ENCODE results near the gene PLS3. TPM values are rescaled to one million over a fixed set of nuclear protein-coding genes. Genes with fewer than 3 reads are reported as not detected.

The PLS3 gene
- total and polyA plus RNA-seq, 11 donors: 17.5 to 61.8 (median 36.6) TPM

DNA sequence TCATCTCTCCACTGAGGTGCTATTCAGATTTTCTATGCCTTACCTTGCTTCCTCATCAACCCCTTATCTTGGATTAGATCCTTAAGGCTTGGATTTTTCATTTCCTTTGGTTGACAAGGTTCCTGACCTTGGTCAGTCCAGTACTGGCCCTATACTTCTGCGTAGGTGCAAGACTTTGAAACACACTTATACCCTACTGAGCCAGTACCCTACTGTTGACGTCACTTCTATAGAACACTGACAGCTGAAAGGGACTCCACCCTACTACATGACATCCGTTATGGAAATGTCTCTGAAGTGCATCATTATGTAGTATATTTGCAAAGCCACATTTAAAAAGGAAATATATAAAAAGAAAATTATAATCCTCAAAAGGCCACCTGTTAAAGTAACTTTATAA, 12.0 kb upstream of the PLS3 start:
- H3K27ac ChIP-seq: no peak overlapping the region
- 47 to 69% (median 62%) methylated on average over 3 of the region's 3 CpGs for WGBS, 4 donors
- TF ChIP-seq, protein P1, sequence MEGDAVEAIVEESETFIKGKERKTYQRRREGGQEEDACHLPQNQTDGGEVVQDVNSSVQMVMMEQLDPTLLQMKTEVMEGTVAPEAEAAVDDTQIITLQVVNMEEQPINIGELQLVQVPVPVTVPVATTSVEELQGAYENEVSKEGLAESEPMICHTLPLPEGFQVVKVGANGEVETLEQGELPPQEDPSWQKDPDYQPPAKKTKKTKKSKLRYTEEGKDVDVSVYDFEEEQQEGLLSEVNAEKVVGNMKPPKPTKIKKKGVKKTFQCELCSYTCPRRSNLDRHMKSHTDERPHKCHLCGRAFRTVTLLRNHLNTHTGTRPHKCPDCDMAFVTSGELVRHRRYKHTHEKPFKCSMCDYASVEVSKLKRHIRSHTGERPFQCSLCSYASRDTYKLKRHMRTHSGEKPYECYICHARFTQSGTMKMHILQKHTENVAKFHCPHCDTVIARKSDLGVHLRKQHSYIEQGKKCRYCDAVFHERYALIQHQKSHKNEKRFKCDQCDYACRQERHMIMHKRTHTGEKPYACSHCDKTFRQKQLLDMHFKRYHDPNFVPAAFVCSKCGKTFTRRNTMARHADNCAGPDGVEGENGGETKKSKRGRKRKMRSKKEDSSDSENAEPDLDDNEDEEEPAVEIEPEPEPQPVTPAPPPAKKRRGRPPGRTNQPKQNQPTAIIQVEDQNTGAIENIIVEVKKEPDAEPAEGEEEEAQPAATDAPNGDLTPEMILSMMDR (IDR thresholded peaks at IDR 0.05): no peak
- TF ChIP-seq POLR2A (IDR thresholded peaks at IDR 0.05): no peak
- peaks cover 0 to 18% (median 0%) of the 10 kb centered on the region in 9 donors for H3K27me3 ChIP-seq
- ATAC-seq: peak in 1 of 4 donors; percentile 70
- no peak overlapping the region for H3K4me3 ChIP-seq
- no peak for DNase-seq
- intact Hi-C loops (cut with DNase I): no loop called here
- no peaks in the 10 kb centered on the region for H3K36me3 ChIP-seq
- no peaks in the 10 kb centered on the region for H3K4me1 ChIP-seq
- no peaks in the 10 kb centered on the region for H3K9me3 ChIP-seq

DNA sequence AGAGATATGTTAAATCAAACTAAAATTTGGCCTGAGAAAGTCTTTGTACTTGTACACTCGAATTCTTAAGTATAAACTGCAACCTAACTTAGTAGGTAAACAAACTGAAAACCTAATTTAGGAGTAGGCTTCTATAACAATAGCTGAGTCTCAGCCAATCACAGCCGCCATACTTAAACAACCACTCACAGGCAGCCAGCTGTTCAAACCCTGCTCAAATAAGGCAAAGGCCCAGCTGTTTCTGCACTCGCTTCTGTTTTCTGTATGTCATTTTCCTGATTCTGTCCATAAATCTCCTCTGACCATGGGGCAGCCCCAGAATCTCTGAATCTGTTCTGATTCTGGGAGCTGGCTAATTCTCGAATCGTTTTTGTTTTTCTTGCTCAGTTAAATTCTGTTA, 7.8 kb upstream of the PLS3 start:
- no peaks in the 10 kb centered on the region for H3K36me3 ChIP-seq
- no peak overlapping the region for H3K27ac ChIP-seq
- TF ChIP-seq, protein P1 (IDR thresholded peaks at IDR 0.05): no peak
- no peak for TF ChIP-seq POLR2A (IDR thresholded peaks at IDR 0.05)
- intact Hi-C loops (cut with DNase I): no loop called here
- ATAC-seq (no peak), DNase-seq (no peak)
- 68 to 87% (median 75%) methylated on average over 5 of the region's 5 CpGs for WGBS, 4 donors
- peaks cover 0 to 28% (median 0%) of the 10 kb centered on the region in 9 donors for H3K27me3 ChIP-seq
- no peaks in the 10 kb centered on the region for H3K4me1 ChIP-seq
- no peak overlapping the region for H3K4me3 ChIP-seq
- no peaks in the 10 kb centered on the region for H3K9me3 ChIP-seq

DNA sequence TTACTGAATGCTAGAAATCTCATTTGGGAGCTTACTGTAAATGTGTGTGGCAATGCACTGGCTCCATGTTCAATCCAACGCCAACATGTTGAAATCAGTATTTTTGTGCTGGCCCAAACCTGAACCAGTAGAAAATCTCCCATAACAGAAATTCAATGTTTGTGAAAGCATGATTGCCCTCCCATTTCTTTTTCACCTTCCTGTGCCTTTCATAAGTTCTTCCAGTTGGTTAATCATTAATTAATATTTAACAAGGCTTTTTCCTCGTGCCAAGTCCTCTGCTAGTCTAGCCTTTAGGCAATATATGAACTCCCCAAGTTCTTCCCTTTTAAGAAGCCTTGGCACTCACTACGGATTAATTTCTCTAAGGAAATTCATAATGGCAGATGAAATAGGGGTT, 1.3 kb upstream of the PLS3 start:
- H3K27ac ChIP-seq: no peak overlapping the region
- no peak overlapping the region for H3K4me3 ChIP-seq
- H3K36me3 ChIP-seq: no peaks in the 10 kb centered on the region
- no peaks in the 10 kb centered on the region for H3K9me3 ChIP-seq
- WGBS, 4 donors: 68 to 93% (median 78%) methylated on average over 3 of the region's 3 CpGs
- DNase-seq (no peak), ATAC-seq (no peak)
- H3K27me3 ChIP-seq: peaks cover 0 to 64% (median 0%) of the 10 kb centered on the region in 9 donors
- intact Hi-C loops (cut with DNase I): loop anchor here in 9 of 10 donors (5.0 to 10.0 kb wide), 10 partner anchors 55 to 227 kb away; no protein-coding TSS in a partner anchor
- peaks cover 0 to 27% (median 6%) of the 10 kb centered on the region in 12 donors for H3K4me1 ChIP-seq
- no peak for TF ChIP-seq POLR2A (IDR thresholded peaks at IDR 0.05)
- TF ChIP-seq, protein P1 (IDR thresholded peaks at IDR 0.05): no peak

DNA sequence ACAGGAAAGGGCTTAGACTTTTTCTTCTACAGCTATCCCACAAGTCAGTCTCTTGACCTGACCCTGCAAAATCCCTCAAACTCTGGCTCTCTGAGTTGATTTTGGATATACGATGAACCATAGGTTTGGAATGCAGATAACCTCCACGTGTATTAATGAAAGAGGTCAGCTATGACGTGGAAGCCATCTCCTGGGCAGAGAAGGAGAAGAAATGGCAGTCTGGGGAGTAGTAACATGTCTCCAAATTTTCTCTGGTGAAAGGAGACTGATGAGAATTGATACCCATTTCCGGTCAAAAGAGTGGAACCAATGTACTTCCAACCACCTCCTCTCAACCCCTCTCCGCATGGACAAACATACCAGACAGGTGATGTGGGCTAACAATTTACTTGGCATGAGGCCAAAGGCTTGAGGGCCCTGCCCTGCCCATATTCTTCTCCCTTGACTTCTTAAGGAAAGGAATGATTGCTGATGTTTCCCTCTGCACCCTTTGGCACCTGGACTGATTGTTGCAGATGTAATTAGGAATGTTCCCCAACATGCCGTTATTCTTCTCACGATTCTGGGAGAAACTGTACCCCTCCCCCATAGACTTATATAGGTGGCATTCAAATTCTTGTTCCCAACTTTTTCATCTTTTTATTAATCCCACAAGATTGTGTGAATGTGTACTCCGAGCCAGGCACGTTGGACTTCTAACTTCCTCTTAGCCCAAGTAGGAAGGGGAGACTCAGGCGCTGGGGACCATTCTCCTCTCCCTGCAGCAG, 580 bp upstream of the PLS3 start:
- Histone ChIP-seq H3K27me3 (peaks cover 0 to 61% (median 0%) of the 10 kb centered on the region in 9 donors), H3K9me3 (no peaks in the 10 kb centered on the region), H3K4me3 (peak overlapping the region in 11 of 12 donors; percentile 56 to 86 (median 73)), H3K36me3 (no peaks in the 10 kb centered on the region), H3K4me1 (peaks cover 0 to 34% (median 6%) of the 10 kb centered on the region in 12 donors), H3K27ac (peak overlapping the region in 11 of 12 donors; percentile 79 to 96 (median 91))
- no peak for ATAC-seq
- WGBS, 4 donors: 31 to 43% (median 35%) methylated on average over 10 of the region's 10 CpGs
- TF ChIP-seq POLR2A (IDR thresholded peaks at IDR 0.05): no peak
- TF ChIP-seq, protein P1 (IDR thresholded peaks at IDR 0.05): no peak
- intact Hi-C loops (cut with DNase I): loop anchor here in 9 of 10 donors (5.0 to 10.0 kb wide), 10 partner anchors 54 to 228 kb away; no protein-coding TSS in a partner anchor
- DNase-seq: no peak
